Smooth muscle cell (in vitro differentiated cells): ENCODE data around the gene CCDC126. TPM values are rescaled to one million over a fixed set of nuclear protein-coding genes. Genes with fewer than 3 reads are reported as not detected.

Source experiments
- DNase-seq: peaks from one replicate; lab custom pipeline; 2025; ENCODE audit not compliant: unreplicated experiment; lab: John Stamatoyannopoulos, UW
- H2AFZ ChIP-seq: fragments of 200-600 bp; sonication (generic); 2 replicates; pipeline ENCODE4 v1.6.0; 2016; ENCODE audit warnings: antibody characterized with exemption, low read depth, mild to moderate bottlenecking
- H3F3A ChIP-seq: fragments of 200-600 bp; sonication (generic); 2 replicates; pipeline ENCODE4 v1.6.0; 2017; ENCODE audit warnings: antibody characterized with exemption, low read depth
- H3K27ac ChIP-seq: fragments of 200-600 bp; sonication (generic); 2 replicates; pipeline ENCODE4 v1.5.1; 2016; ENCODE audit warnings: low read depth, mild to moderate bottlenecking
- H3K27me3 ChIP-seq: fragments of 200-600 bp; sonication (generic); 2 replicates; pipeline ENCODE4 v1.6.1; 2016; ENCODE audit warnings: low read depth, mild to moderate bottlenecking
- H3K36me3 ChIP-seq: fragments of 200-600 bp; sonication (generic); 2 replicates; pipeline ENCODE4 v1.5.1; 2016; ENCODE audit warnings: low read depth
- H3K4me1 ChIP-seq: fragments of 200-600 bp; sonication (generic); 2 replicates; pipeline ENCODE4 v1.5.1; 2016; ENCODE audit warnings: low read depth
- H3K4me2 ChIP-seq: fragments of 200-600 bp; sonication (generic); 2 replicates; pipeline ENCODE4 v1.6.0; 2016; ENCODE audit warnings: mild to moderate bottlenecking
- H3K4me3 ChIP-seq: fragments of 200-600 bp; sonication (generic); 2 replicates; pipeline ENCODE4 v1.5.1; 2016; ENCODE audit warnings: mild to moderate bottlenecking
- H3K79me2 ChIP-seq: fragments of 200-600 bp; sonication (generic); 2 replicates; pipeline ENCODE4 v1.6.0; 2016; ENCODE audit warnings: low read depth, mild to moderate bottlenecking
- H3K9ac ChIP-seq: fragments of 200-600 bp; sonication (generic); 2 replicates; pipeline ENCODE4 v1.6.0; 2016; ENCODE audit warnings: low read depth
- H3K9me3 ChIP-seq: fragments of 200-600 bp; sonication (generic); replicated peaks from 2 replicates; pipeline ENCODE4 v1.5.1; 2016; ENCODE audit warnings: low read depth
- H4K20me1 ChIP-seq: fragments of 200-600 bp; sonication (generic); 2 replicates; pipeline ENCODE4 v1.6.0; 2016; ENCODE audit warnings: low read depth
- WGBS: methylation state at CpG from one replicate; pipeline ENCODE4 v1.1.7; 2016; ENCODE audit warnings: low lambda C conversion rate; 5-methylcytosine and 5-hydroxymethylcytosine counted together
- polyA plus RNA-seq: library from polyadenylated mRNA; unstranded; fragments of >200 nt; fragmentation: Nextera tagmentation; extraction: Ambion mirVana; gene quantifications from 2 replicates; pipeline ENCODE4 v1.2.1, GENCODE V29; 2016
- total RNA-seq: library from RNA; depleted of rRNA; stranded (reverse); fragments of >200 nt; gene quantifications from 2 replicates; pipeline ENCODE4 v1.2.3, GENCODE V29; 2014
- TF ChIP-seq, protein P1 (sequence below): fragments of 200-600 bp; sonication (generic); IDR thresholded peaks from 2 replicates; pipeline ENCODE4 v1.5.1; 2017; ENCODE audit warnings: borderline replicate concordance, mild to moderate bottlenecking, antibody characterized with exemption; ENCODE audit not compliant: insufficient read depth, poor library complexity, severe bottlenecking

CCDC126 gene
- total and polyA plus RNA-seq, 2 experiments from 2014 or later: 9.5 to 23.2 TPM

DNA sequence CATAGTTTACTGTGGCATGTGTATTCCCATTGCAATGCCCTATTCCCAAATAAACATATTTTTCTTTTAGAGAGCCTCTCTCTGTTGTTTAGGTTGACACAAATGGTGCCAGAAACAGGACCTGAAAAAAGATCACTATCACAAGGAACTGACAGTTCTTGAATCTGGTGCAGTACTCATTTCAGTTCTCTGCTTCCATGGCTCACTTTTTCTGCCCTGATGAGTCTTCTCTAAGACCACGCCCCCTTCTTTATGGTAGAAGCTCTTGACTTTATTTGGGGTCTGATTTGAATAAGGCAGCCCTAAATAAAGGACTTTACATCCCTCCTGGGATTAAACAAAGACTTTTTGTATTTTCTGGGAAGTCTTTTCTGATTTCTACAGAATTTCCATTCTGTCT, 3.5 kb upstream of the CCDC126 start:
- DNase-seq: no peak
- no peaks in the 10 kb centered on the region for H3K27me3 ChIP-seq
- H3K79me2 ChIP-seq: peaks cover 3% of the 10 kb centered on the region
- no peak overlapping the region for H2AFZ ChIP-seq
- TF ChIP-seq, protein P1, sequence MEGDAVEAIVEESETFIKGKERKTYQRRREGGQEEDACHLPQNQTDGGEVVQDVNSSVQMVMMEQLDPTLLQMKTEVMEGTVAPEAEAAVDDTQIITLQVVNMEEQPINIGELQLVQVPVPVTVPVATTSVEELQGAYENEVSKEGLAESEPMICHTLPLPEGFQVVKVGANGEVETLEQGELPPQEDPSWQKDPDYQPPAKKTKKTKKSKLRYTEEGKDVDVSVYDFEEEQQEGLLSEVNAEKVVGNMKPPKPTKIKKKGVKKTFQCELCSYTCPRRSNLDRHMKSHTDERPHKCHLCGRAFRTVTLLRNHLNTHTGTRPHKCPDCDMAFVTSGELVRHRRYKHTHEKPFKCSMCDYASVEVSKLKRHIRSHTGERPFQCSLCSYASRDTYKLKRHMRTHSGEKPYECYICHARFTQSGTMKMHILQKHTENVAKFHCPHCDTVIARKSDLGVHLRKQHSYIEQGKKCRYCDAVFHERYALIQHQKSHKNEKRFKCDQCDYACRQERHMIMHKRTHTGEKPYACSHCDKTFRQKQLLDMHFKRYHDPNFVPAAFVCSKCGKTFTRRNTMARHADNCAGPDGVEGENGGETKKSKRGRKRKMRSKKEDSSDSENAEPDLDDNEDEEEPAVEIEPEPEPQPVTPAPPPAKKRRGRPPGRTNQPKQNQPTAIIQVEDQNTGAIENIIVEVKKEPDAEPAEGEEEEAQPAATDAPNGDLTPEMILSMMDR: no peak
- H3K9me3 ChIP-seq: no peaks in the 10 kb centered on the region
- no peak overlapping the region for H3K4me2 ChIP-seq
- H3K36me3 ChIP-seq: no peaks in the 10 kb centered on the region
- H3K4me3 ChIP-seq: no peak overlapping the region
- no peak overlapping the region for H3K9ac ChIP-seq
- H3F3A ChIP-seq: no peaks in the 10 kb centered on the region
- H4K20me1 ChIP-seq: no peaks in the 10 kb centered on the region
- H3K27ac ChIP-seq: no peak overlapping the region
- H3K4me1 ChIP-seq: peaks cover 5% of the 10 kb centered on the region
- 82% methylated on average over 1 of the region's 1 CpG for WGBS

DNA sequence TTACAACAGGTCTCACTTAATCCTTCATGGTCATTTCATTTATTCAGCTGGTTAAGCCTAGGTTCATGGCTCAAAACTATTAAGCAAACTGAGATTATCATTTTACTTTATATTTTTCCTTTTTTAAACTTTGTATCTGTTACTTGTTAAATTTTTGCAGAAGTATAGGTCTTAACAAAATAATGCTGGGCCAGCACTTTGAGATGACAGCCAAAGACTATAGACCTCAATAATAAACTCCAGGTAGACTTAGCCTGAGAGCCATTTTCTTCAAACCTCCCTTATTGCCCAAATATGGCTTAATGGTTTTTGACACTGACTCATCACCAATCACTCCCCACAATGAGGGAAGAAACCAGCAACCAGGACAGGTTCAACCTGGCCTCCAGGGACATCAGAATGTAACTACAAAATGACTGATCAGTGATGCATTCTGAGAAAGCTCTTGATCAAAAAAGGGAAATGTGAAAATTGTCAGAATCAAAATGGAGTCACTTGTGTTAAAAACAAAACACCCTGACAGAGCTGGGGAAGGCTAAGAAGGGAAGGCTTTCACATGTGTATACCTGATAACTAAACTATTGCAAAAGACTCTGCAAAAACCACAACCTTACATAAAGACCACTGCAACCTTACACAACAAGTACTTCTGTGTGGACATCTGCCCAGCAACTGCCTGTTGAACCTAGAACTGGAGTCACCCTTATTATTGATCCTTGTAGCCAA, 2.1 kb upstream of the CCDC126 start:
- H3K9me3 ChIP-seq: no peaks in the 10 kb centered on the region
- H2AFZ ChIP-seq: peak overlapping the region; percentile 1
- no peak overlapping the region for H3K27ac ChIP-seq
- TF ChIP-seq, protein P1: no peak
- H3K4me2 ChIP-seq: no peak overlapping the region
- no peaks in the 10 kb centered on the region for H3K36me3 ChIP-seq
- H4K20me1 ChIP-seq: no peaks in the 10 kb centered on the region
- H3K4me3 ChIP-seq: no peak overlapping the region
- H3K27me3 ChIP-seq: no peaks in the 10 kb centered on the region
- H3F3A ChIP-seq: no peaks in the 10 kb centered on the region
- H3K4me1 ChIP-seq: peaks cover 5% of the 10 kb centered on the region
- peaks cover 16% of the 10 kb centered on the region for H3K79me2 ChIP-seq
- no peak for DNase-seq
- no peak overlapping the region for H3K9ac ChIP-seq

DNA sequence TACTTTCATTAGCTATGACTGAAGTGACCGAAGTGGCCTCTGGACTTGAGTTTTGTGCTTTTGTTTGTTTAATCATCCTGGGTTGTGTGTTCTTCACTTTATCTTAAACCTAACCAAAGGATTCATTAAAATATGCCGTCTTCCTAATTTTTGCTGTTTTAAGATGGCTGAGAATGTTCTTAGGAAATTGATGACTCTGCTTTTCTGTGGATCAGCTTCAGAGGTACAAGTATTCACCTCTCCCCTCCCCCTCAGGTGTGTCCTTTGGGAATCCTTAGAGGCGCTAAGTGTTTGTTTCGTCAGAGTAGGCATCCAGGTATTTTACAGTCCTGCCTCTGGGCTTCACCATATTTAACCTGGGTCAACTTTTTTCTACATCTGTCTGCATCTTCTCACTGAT, 1.1 kb downstream of the CCDC126 start:
- peak overlapping the region; percentile 72 for H3K4me3 ChIP-seq
- H3K4me1 ChIP-seq: peaks cover 9% of the 10 kb centered on the region
- H3K27ac ChIP-seq: peak overlapping the region; percentile 55
- peaks cover 30% of the 10 kb centered on the region for H3K79me2 ChIP-seq
- peak overlapping the region; percentile 88 for H2AFZ ChIP-seq
- DNase-seq: no peak
- 37% methylated on average over 4 of the region's 4 CpGs for WGBS
- no peaks in the 10 kb centered on the region for H3F3A ChIP-seq
- peak overlapping the region; percentile 75 for H3K9ac ChIP-seq
- peak overlapping the region; percentile 84 for H3K4me2 ChIP-seq
- TF ChIP-seq, protein P1: no peak
- H4K20me1 ChIP-seq: peaks cover 5% of the 10 kb centered on the region
- no peaks in the 10 kb centered on the region for H3K36me3 ChIP-seq
- no peaks in the 10 kb centered on the region for H3K9me3 ChIP-seq
- no peaks in the 10 kb centered on the region for H3K27me3 ChIP-seq

DNA sequence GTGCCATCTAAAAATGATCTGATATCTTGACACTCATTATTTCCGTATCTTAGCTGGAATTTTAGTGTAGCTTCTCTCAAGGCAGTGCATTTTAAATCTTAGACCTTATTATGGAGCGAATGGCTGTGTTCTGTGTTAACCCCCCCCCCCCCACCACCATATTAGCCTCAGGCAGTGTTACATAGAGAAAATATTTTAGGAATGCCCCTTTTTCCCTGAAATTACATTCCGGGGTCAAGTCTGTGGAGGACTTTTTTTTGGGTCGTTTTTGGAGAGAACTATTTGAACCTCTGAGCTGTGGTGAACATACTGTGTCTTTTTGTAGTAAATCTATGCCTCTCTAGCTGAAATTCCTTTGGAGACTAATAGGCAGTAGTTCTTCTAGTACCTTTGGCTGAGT, 3.1 kb downstream of the CCDC126 start:
- TF ChIP-seq, protein P1: no peak
- Histone ChIP-seq H3K4me1 (peaks cover 20% of the 10 kb centered on the region), H3K36me3 (no peaks in the 10 kb centered on the region), H3K27ac (no peak overlapping the region), H2AFZ (no peak overlapping the region), H3K9ac (no peak overlapping the region), H4K20me1 (peaks cover 9% of the 10 kb centered on the region), H3K9me3 (no peaks in the 10 kb centered on the region), H3K4me3 (no peak overlapping the region), H3K79me2 (peaks cover 35% of the 10 kb centered on the region), H3K4me2 (no peak overlapping the region), H3F3A (no peaks in the 10 kb centered on the region), H3K27me3 (no peaks in the 10 kb centered on the region)
- 45% methylated on average over 4 of the region's 4 CpGs for WGBS
- no peak for DNase-seq
